GM18868 (cell line): ENCODE results near the gene C6orf132.
"Not testable (repeated sequence)": the region's sequence is repeated elsewhere in the genome, so short reads cannot be mapped to it uniquely, and the experiment has no call there.

Experiments
- ATAC-seq: cut with Tn5 transposase; IDR thresholded peaks from one replicate; pipeline ENCODE4 v1.9.1; 2021; ENCODE audit warnings: mild to moderate bottlenecking, moderate library complexity; ENCODE audit not compliant: unreplicated experiment

Gene C6orf132

GRCh38 chr6:42159431-42160024 is 17.1 kb upstream of the C6orf132 start:
- no peak for ATAC-seq

- ATAC-seq = no peak
These were observed 16.2 kb upstream of the C6orf132 start for GRCh38 chr6:42158631-42159030.

- ATAC-seq = no peak
These were observed 15.6 kb upstream of the C6orf132 start for GRCh38 chr6:42158011-42158410.

- ATAC-seq = no peak
These were observed 14.2 kb upstream of the C6orf132 start for GRCh38 chr6:42156638-42157037.

- ATAC-seq = no peak
These were observed 12.9 kb upstream of the C6orf132 start for GRCh38 chr6:42155293-42155692.

GRCh38 chr6:42154461-42155209 is 12.2 kb upstream of the C6orf132 start:
- ATAC-seq = no peak

GRCh38 chr6:42153921-42154320 is 11.5 kb upstream of the C6orf132 start:
- no peak for ATAC-seq

- not testable (repeated sequence) for ATAC-seq
These were observed 10.3 kb upstream of the C6orf132 start for GRCh38 chr6:42152528-42153213.

GRCh38 chr6:42152024-42152423 is 9.6 kb upstream of the C6orf132 start:
- ATAC-seq = no peak

GRCh38 chr6:42150254-42150653 is 7.8 kb upstream of the C6orf132 start:
- no peak for ATAC-seq

GRCh38 chr6:42148058-42148457 is 5.6 kb upstream of the C6orf132 start:
- no peak for ATAC-seq

GRCh38 chr6:42147138-42147562 is 4.7 kb upstream of the C6orf132 start:
- ATAC-seq = no peak

- ATAC-seq = no peak
These were observed 760 bp downstream of the C6orf132 start for GRCh38 chr6:42141603-42142117.

- ATAC-seq = no peak
These were observed 1.4 kb downstream of the C6orf132 start for GRCh38 chr6:42140756-42141602.

- no peak for ATAC-seq
These were observed 2.4 kb downstream of the C6orf132 start for GRCh38 chr6:42140032-42140431.

- ATAC-seq = no peak
These were observed 3.5 kb downstream of the C6orf132 start for GRCh38 chr6:42138630-42139619.

- ATAC-seq = no peak
These were observed 4.2 kb downstream of the C6orf132 start for GRCh38 chr6:42138190-42138589.

- no peak for ATAC-seq
These were observed 5.1 kb downstream of the C6orf132 start for GRCh38 chr6:42137194-42137753.

GRCh38 chr6:42136508-42137193 is 5.8 kb downstream of the C6orf132 start:
- peak; percentile 60 for ATAC-seq
